HEK293 (cell line): ENCODE results near the gene SMIM22.

Source experiments
- WT1 ChIP-seq: fragments of 450-650 bp; formaldehyde crosslinking; IDR thresholded peaks from 2 replicates; pipeline ENCODE4 v1.5.1; 2016; ENCODE audit warnings: missing biosample characterization, missing genetic modification characterization
- ZNF558 ChIP-seq: fragments of 450-650 bp; formaldehyde crosslinking; IDR thresholded peaks from 2 replicates; pipeline ENCODE4 v1.5.1; 2016; ENCODE audit warnings: missing biosample characterization, missing genetic modification characterization
- ZNF621 ChIP-seq: fragments of 450-650 bp; formaldehyde crosslinking; IDR thresholded peaks from 2 replicates; pipeline ENCODE4 v1.5.1; 2017; ENCODE audit warnings: missing biosample characterization, missing genetic modification characterization
- TF ChIP-seq, protein P1 (sequence below): fragments of 450-650 bp; formaldehyde crosslinking; IDR thresholded peaks from 2 replicates; pipeline ENCODE4 v1.5.1; 2016; ENCODE audit warnings: missing biosample characterization, missing genetic modification characterization
- TF ChIP-seq, protein P2 (sequence below): fragments of 450-650 bp; formaldehyde crosslinking; IDR thresholded peaks from 2 replicates; pipeline ENCODE4 v1.5.1; 2016; ENCODE audit warnings: missing biosample characterization, missing genetic modification characterization

SMIM22 gene

DNA sequence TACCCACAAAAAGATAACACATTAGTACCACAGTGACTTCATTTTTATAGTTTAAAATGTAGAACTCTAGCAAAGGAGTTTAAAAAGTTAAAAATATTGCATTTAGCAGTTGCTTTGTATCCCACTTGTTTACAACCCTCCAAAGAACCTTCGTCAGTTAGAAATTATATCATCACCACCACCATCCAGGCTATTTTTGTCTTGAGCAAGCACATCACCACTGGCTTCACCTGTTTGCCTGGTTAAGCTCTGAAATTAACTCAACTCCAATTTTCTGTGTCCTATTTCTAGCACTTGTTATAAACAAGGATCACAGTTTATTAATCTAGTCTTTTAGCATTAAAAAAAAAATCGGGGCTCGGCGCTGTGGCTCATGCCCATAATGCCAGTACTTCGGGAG is 45.8 kb downstream of the SMIM22 start (continued):
- TF ChIP-seq, protein P1, sequence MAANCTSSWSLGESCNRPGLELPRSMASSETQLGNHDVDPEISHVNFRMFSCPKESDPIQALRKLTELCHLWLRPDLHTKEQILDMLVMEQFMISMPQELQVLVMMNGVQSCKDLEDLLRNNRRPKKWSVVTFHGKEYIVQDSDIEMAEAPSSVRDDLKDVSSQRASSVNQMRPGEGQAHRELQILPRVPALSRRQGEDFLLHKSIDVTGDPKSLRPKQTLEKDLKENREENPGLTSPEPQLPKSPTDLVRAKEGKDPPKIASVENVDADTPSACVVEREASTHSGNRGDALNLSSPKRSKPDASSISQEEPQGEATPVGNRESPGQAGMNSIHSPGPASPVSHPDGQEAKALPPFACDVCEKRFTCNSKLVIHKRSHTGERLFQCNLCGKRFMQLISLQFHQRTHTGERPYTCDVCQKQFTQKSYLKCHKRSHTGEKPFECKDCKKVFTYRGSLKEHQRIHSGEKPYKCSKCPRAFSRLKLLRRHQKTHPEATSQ (tag by site-specific recombination) = no peak
- TF ChIP-seq, protein P2, sequence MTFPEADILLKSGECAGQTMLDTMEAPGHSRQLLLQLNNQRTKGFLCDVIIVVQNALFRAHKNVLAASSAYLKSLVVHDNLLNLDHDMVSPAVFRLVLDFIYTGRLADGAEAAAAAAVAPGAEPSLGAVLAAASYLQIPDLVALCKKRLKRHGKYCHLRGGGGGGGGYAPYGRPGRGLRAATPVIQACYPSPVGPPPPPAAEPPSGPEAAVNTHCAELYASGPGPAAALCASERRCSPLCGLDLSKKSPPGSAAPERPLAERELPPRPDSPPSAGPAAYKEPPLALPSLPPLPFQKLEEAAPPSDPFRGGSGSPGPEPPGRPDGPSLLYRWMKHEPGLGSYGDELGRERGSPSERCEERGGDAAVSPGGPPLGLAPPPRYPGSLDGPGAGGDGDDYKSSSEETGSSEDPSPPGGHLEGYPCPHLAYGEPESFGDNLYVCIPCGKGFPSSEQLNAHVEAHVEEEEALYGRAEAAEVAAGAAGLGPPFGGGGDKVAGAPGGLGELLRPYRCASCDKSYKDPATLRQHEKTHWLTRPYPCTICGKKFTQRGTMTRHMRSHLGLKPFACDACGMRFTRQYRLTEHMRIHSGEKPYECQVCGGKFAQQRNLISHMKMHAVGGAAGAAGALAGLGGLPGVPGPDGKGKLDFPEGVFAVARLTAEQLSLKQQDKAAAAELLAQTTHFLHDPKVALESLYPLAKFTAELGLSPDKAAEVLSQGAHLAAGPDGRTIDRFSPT (tag by site-specific recombination) = no peak
- TF ChIP-seq ZNF558 (tag by site-specific recombination) = no peak
- no peak for TF ChIP-seq WT1 (tag by site-specific recombination)
- no peak for TF ChIP-seq ZNF621 (tag by site-specific recombination)
